ENCODE results near the gene MGLL. TPM values are rescaled to one million over a fixed set of nuclear protein-coding genes. Genes with fewer than 3 reads are reported as not detected.

Gene MGLL
- total RNA-seq, 1 experiment from 2014 or later, result 2.1 TPM

- intact Hi-C loops (cut with micrococcal nuclease; ENCODE audit: unreplicated experiment) (no loop called here), in situ Hi-C loops (cut with HindIII; ENCODE audit: low pct_unique_long_range_greater_than_20kb, low sequenced_read_pairs) (no loop called here)
- ATAC-seq (no peak), DNase-seq (ENCODE audit: low read depth, low spot score) (no peak)
- ChIA-PET CTCF (no interaction called here), POLR2A (no interaction called here)
- H3K4me1 ChIP-seq (ENCODE audit: control insufficient read depth, insufficient read depth, low read length), result no peaks in the 10 kb centered on the region
- H3K27ac ChIP-seq (ENCODE audit: low read length), result no peak overlapping the region
- TF ChIP-seq POLR2AphosphoS5 (IDR thresholded peaks at IDR 0.05; ENCODE audit: low read depth, low read length) (no peak), TCF7L2 (IDR thresholded peaks at IDR 0.05; ENCODE audit: low read depth, low read length) (no peak), REST (IDR thresholded peaks at IDR 0.05; ENCODE audit: insufficient read depth in 1 of 2, low read depth in 2 of 2, low read length in 1 of 2) (no peak), SIN3A (IDR thresholded peaks at IDR 0.05; ENCODE audit: borderline replicate concordance, insufficient read depth, low read depth, low read length) (no peak), CTCF (IDR thresholded peaks at IDR 0.05) (no peak)
- H3K27me3 ChIP-seq (ENCODE audit: control insufficient read depth, insufficient read depth, low read length), result no peaks in the 10 kb centered on the region
- BruUV-seq (replicated peaks), result no TSS peak
- no peaks in the 10 kb centered on the region for H3K36me3 ChIP-seq (ENCODE audit: control insufficient read depth, insufficient read depth, low read length)
- H3K4me3 ChIP-seq (ENCODE audit: low read depth in 2 of 2, low read length in 2 of 2), result no peak overlapping the region
- H3K9me3 ChIP-seq (ENCODE audit: control insufficient read depth, insufficient read depth, low read depth, low read length), result no peaks in the 10 kb centered on the region
These were observed 112.0 kb downstream of the MGLL start for GRCh38 chr3:127710155-127710941.

- BruUV-seq (replicated peaks), result no TSS peak
- Histone ChIP-seq H3K36me3 (ENCODE audit: control insufficient read depth, insufficient read depth, low read length) (no peaks in the 10 kb centered on the region), H3K4me3 (ENCODE audit: low read depth in 2 of 2, low read length in 2 of 2) (no peak overlapping the region), H3K27ac (ENCODE audit: low read length) (no peak overlapping the region), H3K4me1 (ENCODE audit: control insufficient read depth, insufficient read depth, low read length) (no peaks in the 10 kb centered on the region), H3K9me3 (ENCODE audit: control insufficient read depth, insufficient read depth, low read depth, low read length) (no peaks in the 10 kb centered on the region), H3K27me3 (ENCODE audit: control insufficient read depth, insufficient read depth, low read length) (no peaks in the 10 kb centered on the region)
- intact Hi-C loops (cut with micrococcal nuclease; ENCODE audit: unreplicated experiment) (no loop called here), in situ Hi-C loops (cut with HindIII; ENCODE audit: low pct_unique_long_range_greater_than_20kb, low sequenced_read_pairs) (no loop called here)
- ATAC-seq, result no peak
- TF ChIP-seq CTCF (IDR thresholded peaks at IDR 0.05), result no peak
- TF ChIP-seq REST (IDR thresholded peaks at IDR 0.05; ENCODE audit: insufficient read depth in 1 of 2, low read depth in 2 of 2, low read length in 1 of 2), result no peak
- no peak for TF ChIP-seq SIN3A (IDR thresholded peaks at IDR 0.05; ENCODE audit: borderline replicate concordance, insufficient read depth, low read depth, low read length)
- TF ChIP-seq POLR2AphosphoS5 (IDR thresholded peaks at IDR 0.05; ENCODE audit: low read depth, low read length), result no peak
- no peak for TF ChIP-seq TCF7L2 (IDR thresholded peaks at IDR 0.05; ENCODE audit: low read depth, low read length)
- ChIA-PET POLR2A (no interaction called here), CTCF (interaction anchor here (0.5 kb wide), 1 partner anchor 917 kb away, joined by 3 read pairs; no protein-coding TSS in a partner anchor)
- no peak for DNase-seq (ENCODE audit: low read depth, low spot score)
These were observed 112.8 kb downstream of the MGLL start for GRCh38 chr3:127709320-127710060.
